ENCODE data around the gene OR9A4. TPM values are rescaled to one million over a fixed set of nuclear protein-coding genes. Genes with fewer than 3 reads are reported as not detected.

Gene OR9A4, protein sequence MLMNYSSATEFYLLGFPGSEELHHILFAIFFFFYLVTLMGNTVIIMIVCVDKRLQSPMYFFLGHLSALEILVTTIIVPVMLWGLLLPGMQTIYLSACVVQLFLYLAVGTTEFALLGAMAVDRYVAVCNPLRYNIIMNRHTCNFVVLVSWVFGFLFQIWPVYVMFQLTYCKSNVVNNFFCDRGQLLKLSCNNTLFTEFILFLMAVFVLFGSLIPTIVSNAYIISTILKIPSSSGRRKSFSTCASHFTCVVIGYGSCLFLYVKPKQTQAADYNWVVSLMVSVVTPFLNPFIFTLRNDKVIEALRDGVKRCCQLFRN
- polyA plus RNA-seq (2013, experiment 1 of 2), result not detected
- polyA plus RNA-seq (2013, experiment 2 of 2), result not detected

DNA sequence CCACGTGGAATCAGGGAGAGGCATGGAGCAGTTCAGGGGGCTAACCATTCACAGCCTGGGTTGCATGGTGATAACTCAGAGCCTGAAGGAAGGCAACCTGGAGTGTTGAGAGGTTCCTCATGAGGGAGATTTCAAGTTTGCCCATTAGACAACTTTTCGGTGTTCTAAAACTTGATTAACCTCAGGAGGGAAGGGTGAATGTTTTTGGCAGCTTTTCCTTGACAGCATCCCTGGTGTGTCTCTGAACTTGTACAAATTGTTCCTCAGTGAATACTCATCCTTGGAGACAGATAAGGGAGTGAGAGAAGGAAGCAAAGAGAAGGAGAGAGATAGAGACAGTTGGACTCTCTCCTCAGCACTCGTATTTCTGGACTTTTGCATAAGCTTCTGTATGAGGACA, at the start of gene OR9A4:
TSS of gene OR9A4 (plus strand) at position 301 of the 400 bp plus-strand sequence. CDS start 2,477 bp downstream, outside the sequence.
- no peak within 1 kb of the TSS for H3K27ac ChIP-seq (ENCODE audit: low read depth, low read length, severe bottlenecking)
- WGBS, 2 experiments (ENCODE audit: insufficient coverage in 2 of 2), result 67 to 97% methylated on average over 1 to 3 of the region's 3 CpGs
- H3K9me3 ChIP-seq (ENCODE audit: control insufficient read depth, low read length), result no peaks in the 10 kb centered on the region
- no peak within 1 kb of the TSS for H3K4me3 ChIP-seq (ENCODE audit: extremely low read depth, insufficient read depth, low read length, poor library complexity, severe bottlenecking)
- H3K4me1 ChIP-seq (ENCODE audit: control insufficient read depth, insufficient read depth, low read length, poor library complexity, severe bottlenecking), result no peaks in the 10 kb centered on the region
- no peaks in the 10 kb centered on the region for H3K36me3 ChIP-seq (ENCODE audit: control insufficient read depth, insufficient read depth, low read length)

- Histone ChIP-seq H3K9me3 (ENCODE audit: control insufficient read depth, low read length) (no peaks in the 10 kb centered on the region), H3K27ac (ENCODE audit: low read depth, low read length, severe bottlenecking) (no peak overlapping the region), H3K4me3 (ENCODE audit: extremely low read depth, insufficient read depth, low read length, poor library complexity, severe bottlenecking) (no peak overlapping the region), H3K4me1 (ENCODE audit: control insufficient read depth, insufficient read depth, low read length, poor library complexity, severe bottlenecking) (no peaks in the 10 kb centered on the region), H3K36me3 (ENCODE audit: control insufficient read depth, insufficient read depth, low read length) (no peaks in the 10 kb centered on the region)
- WGBS, 2 experiments (ENCODE audit: insufficient coverage in 2 of 2), result 100% methylated on average over 1 of the region's 2 CpGs; no CpG with 5 or more reads in 1 of the 2 experiments
These were observed 49.2 kb upstream of the OR9A4 start for GRCh38 chr7:141866974-141867373.

GRCh38 chr7:141872931-141873330, 43.3 kb upstream of the OR9A4 start:
- WGBS, 2 experiments (ENCODE audit: insufficient coverage in 2 of 2), result 93% methylated on average over 3 of the region's 3 CpGs
- no peak overlapping the region for H3K4me3 ChIP-seq (ENCODE audit: extremely low read depth, insufficient read depth, low read length, poor library complexity, severe bottlenecking)
- H3K36me3 ChIP-seq (ENCODE audit: control insufficient read depth, insufficient read depth, low read length), result no peaks in the 10 kb centered on the region
- no peak overlapping the region for H3K27ac ChIP-seq (ENCODE audit: low read depth, low read length, severe bottlenecking)
- no peaks in the 10 kb centered on the region for H3K9me3 ChIP-seq (ENCODE audit: control insufficient read depth, low read length)
- H3K4me1 ChIP-seq (ENCODE audit: control insufficient read depth, insufficient read depth, low read length, poor library complexity, severe bottlenecking), result no peaks in the 10 kb centered on the region

GRCh38 chr7:141874787-141875186, 41.4 kb upstream of the OR9A4 start:
- H3K36me3 ChIP-seq (ENCODE audit: control insufficient read depth, insufficient read depth, low read length), result no peaks in the 10 kb centered on the region
- no peak overlapping the region for H3K27ac ChIP-seq (ENCODE audit: low read depth, low read length, severe bottlenecking)
- 47 to 60% methylated on average over 2 of the region's 3 CpGs for WGBS, 2 experiments (ENCODE audit: insufficient coverage in 2 of 2)
- H3K4me3 ChIP-seq (ENCODE audit: extremely low read depth, insufficient read depth, low read length, poor library complexity, severe bottlenecking), result no peak overlapping the region
- H3K9me3 ChIP-seq (ENCODE audit: control insufficient read depth, low read length), result no peaks in the 10 kb centered on the region
- no peaks in the 10 kb centered on the region for H3K4me1 ChIP-seq (ENCODE audit: control insufficient read depth, insufficient read depth, low read length, poor library complexity, severe bottlenecking)

DNA sequence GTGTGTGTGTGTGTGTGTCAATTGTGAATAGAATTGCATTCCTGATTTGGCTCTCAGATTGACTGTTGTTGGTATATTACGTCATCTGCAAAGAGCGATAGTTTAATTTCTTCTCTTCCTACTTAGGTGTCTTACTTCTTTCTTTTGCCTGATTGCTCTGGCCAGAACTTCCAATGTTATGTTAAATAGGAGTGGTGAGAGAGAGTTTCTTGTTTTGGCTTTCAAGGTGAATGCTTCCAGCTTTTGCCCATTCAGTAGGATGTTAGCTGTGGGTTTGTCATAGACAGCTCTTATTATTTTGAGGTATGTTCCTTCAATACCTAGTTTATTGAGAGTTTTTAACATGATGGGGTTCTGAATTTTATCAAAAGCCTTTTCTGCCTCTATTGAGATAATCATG, 40.7 kb upstream of the OR9A4 start:
- no peaks in the 10 kb centered on the region for H3K9me3 ChIP-seq (ENCODE audit: control insufficient read depth, low read length)
- no peak overlapping the region for H3K27ac ChIP-seq (ENCODE audit: low read depth, low read length, severe bottlenecking)
- H3K4me1 ChIP-seq (ENCODE audit: control insufficient read depth, insufficient read depth, low read length, poor library complexity, severe bottlenecking), result no peaks in the 10 kb centered on the region
- no peaks in the 10 kb centered on the region for H3K36me3 ChIP-seq (ENCODE audit: control insufficient read depth, insufficient read depth, low read length)
- WGBS, 2 experiments (ENCODE audit: insufficient coverage in 2 of 2), result no CpG with 5 or more reads among the region's 2 CpGs
- no peak overlapping the region for H3K4me3 ChIP-seq (ENCODE audit: extremely low read depth, insufficient read depth, low read length, poor library complexity, severe bottlenecking)

- no peaks in the 10 kb centered on the region for H3K4me1 ChIP-seq (ENCODE audit: control insufficient read depth, insufficient read depth, low read length, poor library complexity, severe bottlenecking)
- no peaks in the 10 kb centered on the region for H3K9me3 ChIP-seq (ENCODE audit: control insufficient read depth, low read length)
- WGBS, 2 experiments (ENCODE audit: insufficient coverage in 2 of 2), result 88 to 100% methylated on average over 1 of the region's 1 CpG
- H3K4me3 ChIP-seq (ENCODE audit: extremely low read depth, insufficient read depth, low read length, poor library complexity, severe bottlenecking), result no peak overlapping the region
- H3K27ac ChIP-seq (ENCODE audit: low read depth, low read length, severe bottlenecking), result no peak overlapping the region
- H3K36me3 ChIP-seq (ENCODE audit: control insufficient read depth, insufficient read depth, low read length), result no peaks in the 10 kb centered on the region
These were observed 39.8 kb upstream of the OR9A4 start for GRCh38 chr7:141876371-141876770.

DNA sequence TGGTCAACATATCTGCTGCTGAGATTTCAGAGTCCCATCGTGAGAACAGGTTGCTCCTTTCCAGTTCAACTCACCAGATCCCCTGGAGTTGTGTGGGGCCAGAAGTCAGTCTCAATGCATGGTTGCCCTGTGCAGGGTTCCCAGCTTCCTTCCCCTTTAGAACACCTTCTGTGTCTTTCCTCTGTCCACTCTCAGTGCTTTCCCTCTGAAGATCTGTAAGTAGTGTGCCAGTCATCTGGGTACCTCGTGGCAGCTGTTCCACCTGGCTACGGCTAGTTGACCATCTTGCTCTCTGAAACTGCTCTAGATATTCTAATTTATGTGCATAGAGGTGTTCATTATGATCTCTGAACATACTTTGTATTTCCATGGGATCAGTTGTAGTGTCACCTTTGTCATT, 38.8 kb upstream of the OR9A4 start:
- H3K4me3 ChIP-seq (ENCODE audit: extremely low read depth, insufficient read depth, low read length, poor library complexity, severe bottlenecking), result no peak overlapping the region
- H3K27ac ChIP-seq (ENCODE audit: low read depth, low read length, severe bottlenecking), result no peak overlapping the region
- WGBS, 2 experiments (ENCODE audit: insufficient coverage in 2 of 2), result 71 to 86% methylated on average over 1 of the region's 3 CpGs
- no peaks in the 10 kb centered on the region for H3K4me1 ChIP-seq (ENCODE audit: control insufficient read depth, insufficient read depth, low read length, poor library complexity, severe bottlenecking)
- no peaks in the 10 kb centered on the region for H3K36me3 ChIP-seq (ENCODE audit: control insufficient read depth, insufficient read depth, low read length)
- no peaks in the 10 kb centered on the region for H3K9me3 ChIP-seq (ENCODE audit: control insufficient read depth, low read length)

DNA sequence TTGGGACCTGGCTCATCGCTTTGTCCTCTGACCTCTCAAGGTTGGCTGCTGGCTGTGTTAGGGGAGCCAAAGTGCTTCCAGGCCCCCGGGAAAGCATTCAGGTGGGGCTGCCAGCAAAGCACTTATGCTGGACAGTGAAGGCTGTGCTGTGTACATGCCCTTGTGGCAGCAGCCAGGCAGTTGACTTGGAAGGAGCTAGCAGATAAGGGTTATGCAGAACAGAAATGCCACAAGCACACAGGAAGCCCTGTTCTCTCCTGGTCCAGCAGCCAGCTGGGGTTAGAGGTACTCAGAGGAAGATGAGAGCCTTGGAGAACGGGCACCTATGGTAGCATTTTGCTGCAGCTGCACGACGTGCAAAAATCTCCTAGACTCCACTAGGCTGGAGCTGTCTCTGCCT, 35.2 kb upstream of the OR9A4 start:
- H3K4me1 ChIP-seq (ENCODE audit: control insufficient read depth, insufficient read depth, low read length, poor library complexity, severe bottlenecking), result no peaks in the 10 kb centered on the region
- H3K9me3 ChIP-seq (ENCODE audit: control insufficient read depth, low read length), result no peaks in the 10 kb centered on the region
- H3K36me3 ChIP-seq (ENCODE audit: control insufficient read depth, insufficient read depth, low read length), result no peaks in the 10 kb centered on the region
- no peak overlapping the region for H3K27ac ChIP-seq (ENCODE audit: low read depth, low read length, severe bottlenecking)
- H3K4me3 ChIP-seq (ENCODE audit: extremely low read depth, insufficient read depth, low read length, poor library complexity, severe bottlenecking), result no peak overlapping the region
- 62 to 95% methylated on average over 2 to 5 of the region's 5 CpGs for WGBS, 2 experiments (ENCODE audit: insufficient coverage in 2 of 2)

DNA sequence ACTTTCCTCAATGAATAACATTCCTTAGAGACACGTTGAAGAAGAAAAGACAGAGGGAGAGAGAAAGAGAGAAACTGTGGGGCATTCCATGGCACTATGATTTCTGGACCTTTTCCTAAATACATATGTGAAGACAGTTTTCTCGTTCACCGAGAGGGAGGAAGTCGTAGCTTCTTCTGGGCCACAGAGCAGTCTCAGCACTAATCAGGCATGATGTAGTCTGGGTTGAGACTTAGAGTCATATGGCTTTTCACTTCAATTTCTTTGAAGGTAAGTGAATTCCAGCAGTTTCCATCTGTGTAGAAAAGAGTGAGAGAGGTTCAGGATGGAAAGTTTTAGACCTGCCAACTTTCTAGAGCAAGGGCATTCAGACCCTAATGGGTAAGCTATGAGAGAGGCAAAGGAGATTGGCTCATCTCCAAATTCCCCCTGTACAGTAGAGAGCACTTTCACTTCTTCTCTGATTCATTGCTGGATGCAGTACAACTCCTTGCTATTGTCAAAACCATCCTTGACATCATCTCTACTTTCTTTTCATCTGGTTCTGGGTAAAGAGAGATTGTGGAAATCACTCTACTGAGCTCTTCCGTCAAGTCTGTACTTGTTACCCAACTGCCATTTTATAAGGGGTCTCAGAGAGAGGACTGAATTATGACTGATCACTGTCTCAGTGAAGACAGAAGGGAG, 31.5 kb upstream of the OR9A4 start:
- Histone ChIP-seq H3K4me3 (ENCODE audit: extremely low read depth, insufficient read depth, low read length, poor library complexity, severe bottlenecking) (no peak overlapping the region), H3K27ac (ENCODE audit: low read depth, low read length, severe bottlenecking) (no peak overlapping the region), H3K4me1 (ENCODE audit: control insufficient read depth, insufficient read depth, low read length, poor library complexity, severe bottlenecking) (peaks cover 3% of the 10 kb centered on the region), H3K9me3 (ENCODE audit: control insufficient read depth, low read length) (no peaks in the 10 kb centered on the region), H3K36me3 (ENCODE audit: control insufficient read depth, insufficient read depth, low read length) (no peaks in the 10 kb centered on the region)
- WGBS, 2 experiments (ENCODE audit: insufficient coverage in 2 of 2), result 79 to 86% methylated on average over 3 of the region's 5 CpGs

GRCh38 chr7:141889321-141889720, 26.9 kb upstream of the OR9A4 start:
- Histone ChIP-seq H3K27ac (ENCODE audit: low read depth, low read length, severe bottlenecking) (no peak overlapping the region), H3K4me1 (ENCODE audit: control insufficient read depth, insufficient read depth, low read length, poor library complexity, severe bottlenecking) (peaks cover 3% of the 10 kb centered on the region), H3K9me3 (ENCODE audit: control insufficient read depth, low read length) (no peaks in the 10 kb centered on the region), H3K4me3 (ENCODE audit: extremely low read depth, insufficient read depth, low read length, poor library complexity, severe bottlenecking) (no peak overlapping the region), H3K36me3 (ENCODE audit: control insufficient read depth, insufficient read depth, low read length) (no peaks in the 10 kb centered on the region)
- 67% methylated on average over 1 of the region's 1 CpG; no CpG with 5 or more reads in 1 of the 2 experiments for WGBS, 2 experiments (ENCODE audit: insufficient coverage in 2 of 2)

GRCh38 chr7:141891336-141891735, 24.9 kb upstream of the OR9A4 start:
- peaks cover 3% of the 10 kb centered on the region for H3K4me1 ChIP-seq (ENCODE audit: control insufficient read depth, insufficient read depth, low read length, poor library complexity, severe bottlenecking)
- no peaks in the 10 kb centered on the region for H3K36me3 ChIP-seq (ENCODE audit: control insufficient read depth, insufficient read depth, low read length)
- H3K4me3 ChIP-seq (ENCODE audit: extremely low read depth, insufficient read depth, low read length, poor library complexity, severe bottlenecking), result no peak overlapping the region
- WGBS, 2 experiments (ENCODE audit: insufficient coverage in 2 of 2), result 89 to 100% methylated on average over 1 of the region's 3 CpGs
- no peak overlapping the region for H3K27ac ChIP-seq (ENCODE audit: low read depth, low read length, severe bottlenecking)
- H3K9me3 ChIP-seq (ENCODE audit: control insufficient read depth, low read length), result no peaks in the 10 kb centered on the region

Measured in mesodermal cell (in vitro differentiated cells).